Measurements from ENCODE around the gene RERE.
"Not testable (repeated sequence)": the region's sequence is repeated elsewhere in the genome, so short reads cannot be mapped to it uniquely, and the experiment has no call there.

The RERE gene

GRCh38 chr1:8631163-8631562 is 186.3 kb downstream of the RERE start:
- DNase-seq, result no peak

GRCh38 chr1:8629241-8630091 is 188.0 kb downstream of the RERE start:
- peak; percentile 68 to 74 (median 71) for DNase-seq

- no peak for DNase-seq
Measured at GRCh38 chr1:8628606-8629005, 188.8 kb downstream of the RERE start.

- no peak for DNase-seq
Measured at GRCh38 chr1:8627728-8628127, 189.7 kb downstream of the RERE start.

GRCh38 chr1:8625981-8626898 is 191.2 kb downstream of the RERE start:
- peak in 2 of 3 donors; percentile 26 to 33 for DNase-seq

GRCh38 chr1:8625491-8625890 is 191.9 kb downstream of the RERE start:
- peak; percentile 28 to 62 (median 58) for DNase-seq

GRCh38 chr1:8623651-8624192 is 193.7 kb downstream of the RERE start:
- DNase-seq, result not testable (repeated sequence)

- DNase-seq, result not testable (repeated sequence)
Measured at GRCh38 chr1:8621785-8622348, 195.6 kb downstream of the RERE start.

GRCh38 chr1:8621034-8621582 is 196.3 kb downstream of the RERE start:
- not testable (repeated sequence) for DNase-seq

- not testable (repeated sequence) for DNase-seq
Measured at GRCh38 chr1:8619917-8620502, 197.4 kb downstream of the RERE start.

GRCh38 chr1:8619419-8619818 is 198.0 kb downstream of the RERE start:
- DNase-seq, result not testable (repeated sequence)

GRCh38 chr1:8616791-8617190 is 200.6 kb downstream of the RERE start:
- peak in 2 of 3 donors; percentile 22 for DNase-seq

- DNase-seq, result not testable (repeated sequence)
Measured at GRCh38 chr1:8611634-8612515, 205.6 kb downstream of the RERE start.

- no peak for DNase-seq
Measured at GRCh38 chr1:8607906-8608305, 209.5 kb downstream of the RERE start.

GRCh38 chr1:8604041-8604945 is 213.1 kb downstream of the RERE start:
- no peak for DNase-seq

GRCh38 chr1:8603220-8603616 is 214.2 kb downstream of the RERE start:
- DNase-seq, result peak in 1 of 3 donors; percentile 15

- no peak for DNase-seq
Measured at GRCh38 chr1:8602471-8603219, 214.8 kb downstream of the RERE start.

- peak; percentile 15 to 50 (median 25) for DNase-seq
Measured at GRCh38 chr1:8600336-8600735, 217.1 kb downstream of the RERE start.

GRCh38 chr1:8599646-8600212 is 217.7 kb downstream of the RERE start:
- no peak for DNase-seq

All from suppressor macrophage treated with lipopolysaccharide for 1 hour (primary cell).